Epithelial cell of alveolus of lung (primary cell): ENCODE data around the gene UGT3A1. TPM values are rescaled to one million over a fixed set of nuclear protein-coding genes. Genes with fewer than 3 reads are reported as not detected.

Source experiments
- total RNA-seq: library from RNA; depleted of rRNA; stranded (reverse); fragments of >200 nt; gene quantifications from 2 replicates; pipeline ENCODE4 v1.2.1, GENCODE V29; 2015

The UGT3A1 gene, protein sequence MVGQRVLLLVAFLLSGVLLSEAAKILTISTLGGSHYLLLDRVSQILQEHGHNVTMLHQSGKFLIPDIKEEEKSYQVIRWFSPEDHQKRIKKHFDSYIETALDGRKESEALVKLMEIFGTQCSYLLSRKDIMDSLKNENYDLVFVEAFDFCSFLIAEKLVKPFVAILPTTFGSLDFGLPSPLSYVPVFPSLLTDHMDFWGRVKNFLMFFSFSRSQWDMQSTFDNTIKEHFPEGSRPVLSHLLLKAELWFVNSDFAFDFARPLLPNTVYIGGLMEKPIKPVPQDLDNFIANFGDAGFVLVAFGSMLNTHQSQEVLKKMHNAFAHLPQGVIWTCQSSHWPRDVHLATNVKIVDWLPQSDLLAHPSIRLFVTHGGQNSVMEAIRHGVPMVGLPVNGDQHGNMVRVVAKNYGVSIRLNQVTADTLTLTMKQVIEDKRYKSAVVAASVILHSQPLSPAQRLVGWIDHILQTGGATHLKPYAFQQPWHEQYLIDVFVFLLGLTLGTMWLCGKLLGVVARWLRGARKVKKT
- not detected in 2 replicates for total RNA-seq

DNA sequence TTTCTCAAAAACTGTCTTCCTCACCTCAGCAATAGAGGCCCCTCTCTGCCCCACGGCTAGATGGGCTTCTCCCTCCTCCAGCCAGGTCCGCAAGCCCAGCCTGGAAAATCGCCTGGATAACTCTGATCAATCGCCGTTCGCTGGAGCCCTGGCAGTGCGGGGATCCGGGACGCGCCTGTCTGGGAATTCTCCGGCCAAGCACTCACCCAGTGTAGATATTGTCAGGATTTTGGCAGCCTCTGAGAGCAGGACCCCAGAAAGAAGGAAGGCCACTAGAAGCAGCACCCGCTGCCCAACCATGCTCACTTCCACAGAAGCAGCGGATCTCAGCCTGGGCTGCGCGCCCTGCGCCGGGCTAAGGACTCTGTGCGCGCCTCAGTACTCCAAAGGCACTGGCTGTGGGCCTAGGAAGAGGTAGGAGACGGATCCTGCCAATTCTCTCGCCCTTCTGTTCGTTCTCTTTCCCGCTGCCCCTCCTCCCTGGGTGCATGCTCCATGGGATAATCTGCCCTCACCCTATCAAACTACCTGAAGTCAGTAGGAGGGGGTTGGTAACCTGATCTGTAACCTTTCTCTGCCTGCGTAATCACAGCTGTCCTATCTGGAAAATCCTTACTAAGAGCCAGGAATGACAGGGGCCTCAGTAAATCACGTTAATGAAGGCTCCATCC lies at the start of gene UGT3A1:
TSS of gene UGT3A1 (minus strand) at position 450 of the 671 bp plus-strand sequence. CDS start at position 300, 150 bp downstream.

DNA sequence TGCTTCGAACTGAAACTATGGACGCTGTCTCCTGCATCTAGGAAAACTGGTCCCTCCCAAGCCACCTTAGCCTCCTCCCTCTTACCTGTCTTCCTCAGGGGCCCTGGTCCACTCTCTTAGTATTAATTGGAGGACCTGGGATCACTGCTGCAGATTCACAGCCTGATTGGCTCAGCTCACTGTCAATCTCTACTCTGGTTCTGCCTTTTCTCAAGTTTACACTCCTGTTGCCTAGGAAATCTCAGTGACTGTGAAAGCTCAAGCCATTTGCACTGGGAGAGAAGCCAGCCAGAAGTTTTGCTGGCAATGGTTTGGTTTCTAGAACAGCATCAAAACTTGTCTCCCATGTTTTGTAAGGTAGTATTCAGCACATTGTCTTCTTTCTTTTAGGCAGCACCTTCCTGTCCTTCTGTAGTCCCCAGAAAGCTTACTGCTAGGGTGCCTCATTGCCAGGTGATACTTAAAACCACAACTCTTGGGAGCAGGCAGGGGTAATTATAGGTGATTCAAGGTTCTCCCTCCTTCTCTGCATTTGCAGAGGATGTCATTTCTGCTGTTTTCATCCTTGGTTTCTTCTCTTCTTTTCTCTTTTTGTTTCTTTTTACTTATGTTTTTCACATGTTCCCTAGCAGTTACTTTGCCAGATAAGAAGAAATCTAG lies 52.5 kb downstream of the UGT3A1 start, which contains the start of gene CAPSL:
TSS of gene CAPSL (minus strand) at position 55 of the 660 bp plus-strand sequence. CDS start 17,502 bp downstream, outside the sequence.

Other genes starting within 250 kb of the UGT3A1 start
- gene IL7R, start 134.5 kb downstream of the UGT3A1 start, total RNA-seq = 0.48 and 19.7 TPM in 2 replicates
- not detected in 2 replicates for gene CAPSL, start 52.8 kb downstream of the UGT3A1 start, total RNA-seq
- not detected in 2 replicates for gene UGT3A2, start 75.5 kb upstream of the UGT3A1 start, total RNA-seq
- 5.1 and 7.0 TPM in 2 replicates for gene LMBRD2, start 160.5 kb upstream of the UGT3A1 start, total RNA-seq
- gene SKP2, start 160.7 kb upstream of the UGT3A1 start, total RNA-seq = 22.5 and 24.0 TPM in 2 replicates